Pancreas (tissue), 10 donors: ENCODE measurements around the gene COG3. TPM values are rescaled to one million over a fixed set of nuclear protein-coding genes. Genes with fewer than 3 reads are reported as not detected.

Experiments
- ATAC-seq, 4 donors: fragments of 200-7000 bp; cut with Tn5 transposase; one replicate each; pipeline versions ENCODE4 v1.8.0 to v1.9.1; 2020; ENCODE audit warnings: mild to moderate bottlenecking in 4 of 4, moderate library complexity in 4 of 4
- DNase-seq, 6 donors: peaks; one replicate each; pipeline ENCODE4 v3.0.0-alpha.2; 2020
- FAIRE-seq: peaks from 2 replicates; lab custom pipeline; 2012; peaks lifted over from hg19 to GRCh38; lab: Jason Lieb, UNC
- H3K27ac ChIP-seq, 4 donors: fragments of 200-600 bp; sonication (generic); 1 replicate in 3 of 4; 2 replicates in 1 of 4; pipeline versions ENCODE4 v1.5.0 to v1.8.0; 2020
- H3K27me3 ChIP-seq, 4 donors: fragments of 200-600 bp; one replicate each; pipeline ENCODE4 v1.8.0; 2021
- H3K36me3 ChIP-seq, 3 donors: fragments of 200-600 bp; sonication (generic) in 1 of 3; one replicate each; pipeline versions ENCODE4 v1.5.0 to v1.8.0; 2020 to 2021
- H3K4me1 ChIP-seq, 3 donors: fragments of 200-600 bp; one replicate each; pipeline ENCODE4 v1.8.0; 2021
- H3K4me3 ChIP-seq, 4 donors: fragments of 200-600 bp; sonication (generic) in 2 of 4; one replicate each; pipeline versions ENCODE4 v1.5.0 to v1.8.0; 2020 to 2021
- H3K9me3 ChIP-seq, 4 donors: fragments of 200-600 bp; one replicate each; pipeline ENCODE4 v1.8.0; 2021
- CTCF ChIP-seq, 4 donors: fragments of 200-600 bp; sonication (generic) in 3 of 4; IDR thresholded peaks; one replicate each; pipeline versions ENCODE4 v1.5.0 to v1.8.0; 2021; ENCODE audit warnings: antibody characterized with exemption in 4 of 4
- WGBS, 2 donors: extraction: QIAGEN DNeasy Blood & Tissue Kit; methylation state at CpG; one replicate each; pipeline ENCODE4 v1.1.7; 2013; 5-methylcytosine and 5-hydroxymethylcytosine counted together
- intact Hi-C, 3 donors: fragments of 100-400 bp; cut with DNase I; formaldehyde crosslinking; loops; one replicate each; pipeline versions ENCODE4 v1.11.1 to v1.14.2; 2022
- polyA plus RNA-seq, 2 donors: library from polyadenylated mRNA; stranded (reverse); fragments of 200-250 nt; gene quantifications; one replicate each; pipeline ENCODE4 v1.2.3, GENCODE V29; 2013
- total RNA-seq, 6 donors: library from RNA; stranded (reverse); fragmentation: NEBNext Ultra II Directional in 4 of 6; extraction: Animal tissue kit (Norgen Biotek cat#: 25700) in 4 of 6; gene quantifications; one replicate each; pipeline versions ENCODE4 v1.2.1 to v1.2.4, GENCODE V29; 2021 to 2023
- donor health status: healthy with polysubstance abuse.
- donor health status: DM: no; HTN: no; CAD: no; lungs with moderate emphysema.
- donor health status: DM: no; HTN: no; CAD: no.
- donor health status: control.
- donor health status: control.
- donor health status: Bipolar disorder and iron deficiency.
- donor health status: DM: yes; HTN: yes; CAD: no.
- donor health status: DM: no; HTN: no; CAD: no.
- donor health status: DM: no; HTN: no; CAD: no.
- donor health status: DM: yes; HTN: yes; CAD: no.

The COG3 gene
- total and polyA plus RNA-seq, 8 donors = 15.0 to 19.9 (median 18.7) TPM

- no peak for DNase-seq
- Histone ChIP-seq H3K4me1 (peaks cover 0 to 6% (median 5%) of the 10 kb centered on the region in 3 donors), H3K27me3 (no peaks in the 10 kb centered on the region), H3K36me3 (no peaks in the 10 kb centered on the region), H3K4me3 (no peak overlapping the region), H3K9me3 (no peaks in the 10 kb centered on the region), H3K27ac (peak overlapping the region in 2 of 4 donors; percentile 2 to 51)
- no peak for FAIRE-seq
- TF ChIP-seq CTCF (IDR thresholded peaks at IDR 0.05) = no peak
- ATAC-seq = peak; percentile 21 to 80 (median 72)
- intact Hi-C loops = no loop called here
- WGBS, 2 donors = 42 to 44% methylated on average over 9 of the region's 9 CpGs
These were observed 17.6 kb upstream of the COG3 start for GRCh38 chr13:45447050-45447661.

- H3K27ac ChIP-seq = no peak overlapping the region
- TF ChIP-seq CTCF (IDR thresholded peaks at IDR 0.05) = no peak
- peak in 1 of 4 donors; percentile 59 for ATAC-seq
- intact Hi-C loops = no loop called here
- 66 to 83% methylated on average over 1 of the region's 1 CpG for WGBS, 2 donors
- no peak for DNase-seq
- no peaks in the 10 kb centered on the region for H3K36me3 ChIP-seq
- no peaks in the 10 kb centered on the region for H3K27me3 ChIP-seq
- no peak for FAIRE-seq
- H3K4me1 ChIP-seq = peaks cover 0 to 6% (median 5%) of the 10 kb centered on the region in 3 donors
- H3K9me3 ChIP-seq = no peaks in the 10 kb centered on the region
- H3K4me3 ChIP-seq = no peak overlapping the region
These were observed 15.7 kb upstream of the COG3 start for GRCh38 chr13:45448965-45449559.

GRCh38 chr13:45451282-45451681 lies 13.5 kb upstream of the COG3 start:
- no peak for TF ChIP-seq CTCF (IDR thresholded peaks at IDR 0.05)
- ATAC-seq = no peak

GRCh38 chr13:45454204-45454603 lies 10.5 kb upstream of the COG3 start:
- no peaks in the 10 kb centered on the region for H3K9me3 ChIP-seq
- ATAC-seq = no peak
- WGBS, 2 donors = 72 to 95% methylated on average over 7 of the region's 7 CpGs

More at GRCh38 chr13:45451282-45451681, 13.5 kb upstream of the COG3 start:
- H3K27me3 ChIP-seq = no peaks in the 10 kb centered on the region
- WGBS, 2 donors = 94 to 99% methylated on average over 4 of the region's 4 CpGs
- DNase-seq = no peak
- H3K27ac ChIP-seq = no peak overlapping the region
- no peaks in the 10 kb centered on the region for H3K9me3 ChIP-seq
- peaks cover 0 to 6% (median 5%) of the 10 kb centered on the region in 3 donors for H3K4me1 ChIP-seq
- FAIRE-seq = no peak
- H3K4me3 ChIP-seq = no peak overlapping the region
- H3K36me3 ChIP-seq = no peaks in the 10 kb centered on the region
- intact Hi-C loops = no loop called here

More at GRCh38 chr13:45454204-45454603, 10.5 kb upstream of the COG3 start:
- no peak overlapping the region for H3K27ac ChIP-seq
- H3K27me3 ChIP-seq = no peaks in the 10 kb centered on the region
- peaks cover 0 to 5% (median 0%) of the 10 kb centered on the region in 3 donors for H3K4me1 ChIP-seq
- no peak for FAIRE-seq
- no peaks in the 10 kb centered on the region for H3K36me3 ChIP-seq
- intact Hi-C loops = no loop called here
- no peak for TF ChIP-seq CTCF (IDR thresholded peaks at IDR 0.05)
- H3K4me3 ChIP-seq = no peak overlapping the region
- no peak for DNase-seq
